K562 (cell line): Measurements from ENCODE around the gene C3. TPM values are rescaled to one million over a fixed set of nuclear protein-coding genes. Genes with fewer than 3 reads are reported as not detected.

Source experiments
- CHAMP1 ChIP-seq: fragments of 450-650 bp; IDR thresholded peaks from 2 replicates; pipeline ENCODE4 v1.6.1; 2016; ENCODE audit warnings: mild to moderate bottlenecking
- CREB1 ChIP-seq, 2 experiments: sonication (generic) in 1 of 2; formaldehyde crosslinking in 1 of 2; IDR thresholded peaks; 2 replicates each; pipeline versions ENCODE4 v1.6.1 to v1.8.0; 2012 to 2022; ENCODE audit warnings: inconsistent platforms in 1 of 2, mild to moderate bottlenecking in 1 of 2, missing genetic modification reagents in 1 of 2, moderate library complexity in 1 of 2
- GABPA ChIP-seq: fragments of 200-800 bp; sonication (Bioruptor generic); conservative IDR thresholded peaks from 2 replicates; pipeline ENCODE4 v1.6.1; 2016; ENCODE audit warnings: low read depth, missing genetic modification characterization, missing compliant biosample characterization
- GTF2A2 ChIP-seq: IDR thresholded peaks from 2 replicates; pipeline ENCODE4 v1.6.1; 2016; ENCODE audit warnings: mild to moderate bottlenecking, missing genetic modification characterization, missing compliant biosample characterization
- MTA1 ChIP-seq: fragments of 450-650 bp; IDR thresholded peaks from 2 replicates; pipeline ENCODE4 v1.6.1; 2017; ENCODE audit warnings: borderline replicate concordance
- NBN ChIP-seq: fragments of 450-650 bp; IDR thresholded peaks from 2 replicates; pipeline ENCODE4 v1.6.1; 2016; ENCODE audit warnings: low read depth, mild to moderate bottlenecking
- RB1 ChIP-seq: fragments of 450-650 bp; IDR thresholded peaks from 2 replicates; pipeline ENCODE4 v1.6.1; 2017; ENCODE audit warnings: low read depth, mild to moderate bottlenecking
- SAP30 ChIP-seq: fragments of 200-600 bp; sonication (generic); IDR thresholded peaks from 2 replicates; pipeline ENCODE4 v1.6.1; 2012; ENCODE audit warnings: borderline replicate concordance, low read depth, mild to moderate bottlenecking, moderate library complexity, low read length, control low read depth, inconsistent platforms; ENCODE audit not compliant: insufficient read depth, poor library complexity, severe bottlenecking
- SP1 ChIP-seq: sonication (generic); formaldehyde crosslinking; IDR thresholded peaks from 2 replicates; pipeline ENCODE4 v1.8.1; 2022; ENCODE audit warnings: mild to moderate bottlenecking, missing genetic modification reagents
- TRIM28 ChIP-seq: fragments of 450-650 bp; IDR thresholded peaks from 2 replicates; pipeline ENCODE4 v1.6.1; 2017
- ZNF174 ChIP-seq: fragments of 250-450 bp; sonication (Bioruptor Pico); IDR thresholded peaks from 2 replicates; pipeline ENCODE4 v1.4.0; 2020; ENCODE audit warnings: mild to moderate bottlenecking
- ZNF175 ChIP-seq: fragments of 200-800 bp; sonication (Bioruptor generic); IDR thresholded peaks from 2 replicates; pipeline ENCODE4 v1.6.1; 2016; ENCODE audit warnings: low read depth, mild to moderate bottlenecking, missing genetic modification characterization, missing compliant biosample characterization
- ZNF407 ChIP-seq: fragments of 450-650 bp; IDR thresholded peaks from 2 replicates; pipeline ENCODE4 v1.6.1; 2016; ENCODE audit warnings: low read depth
- ZNF408 ChIP-seq: fragments of 250-450 bp; sonication (Bioruptor Pico); IDR thresholded peaks from 2 replicates; pipeline ENCODE4 v1.4.0; 2020; ENCODE audit warnings: low read depth, mild to moderate bottlenecking, moderate library complexity
- ZNF511 ChIP-seq: sonication (generic); formaldehyde crosslinking; IDR thresholded peaks from 2 replicates; pipeline ENCODE4 v1.8.0; 2022; ENCODE audit warnings: mild to moderate bottlenecking, missing genetic modification reagents
- ZNF766 ChIP-seq: fragments of 200-800 bp; sonication (Bioruptor generic); conservative IDR thresholded peaks from 2 replicates; pipeline ENCODE4 v1.6.1; 2016; ENCODE audit warnings: missing genetic modification characterization, missing compliant biosample characterization
- ZNF830 ChIP-seq: fragments of 250-450 bp; sonication (Bioruptor Pico); IDR thresholded peaks from 2 replicates; pipeline ENCODE4 v1.5.0; 2021; ENCODE audit warnings: mild to moderate bottlenecking
- polyA plus RNA-seq, 8 experiments: library from polyadenylated mRNA; depleted of rRNA in 4 of 8; stranded (reverse) in 5 of 8; unstranded in 3 of 8; fragments of >200 nt; fragmentation: Nextera tagmentation in 2 of 8; fragmentation: Illumina TruSeq in 1 of 8; extraction: Ambion mirVana in 2 of 8; extraction: Trizol in 1 of 8; gene quantifications; 2 replicates each; pipeline versions ENCODE4 v1.2.1 to v1.2.3, GENCODE V29; 2011 to 2014; ENCODE audit warnings: inconsistent platforms in 1 of 8, missing spikeins in 1 of 8
- total RNA-seq, 7 experiments: library from RNA; depleted of rRNA in 6 of 7; stranded (reverse); fragments of >200 nt in 6 of 7; fragmentation: Illumina TruSeq in 2 of 7; extraction: Trizol in 2 of 7; gene quantifications; 2 replicates each; pipeline versions ENCODE4 v1.2.1 to v1.2.3, GENCODE V29; 2011 to 2021; ENCODE audit warnings: low replicate concordance in 1 of 7

Gene C3
- total and polyA plus RNA-seq, 9 of the 15 experiments (the other 6 are each of a cell fraction or from before 2014, with no cell fraction given) = 0.59 to 10.6 (median 2.2) TPM

DNA sequence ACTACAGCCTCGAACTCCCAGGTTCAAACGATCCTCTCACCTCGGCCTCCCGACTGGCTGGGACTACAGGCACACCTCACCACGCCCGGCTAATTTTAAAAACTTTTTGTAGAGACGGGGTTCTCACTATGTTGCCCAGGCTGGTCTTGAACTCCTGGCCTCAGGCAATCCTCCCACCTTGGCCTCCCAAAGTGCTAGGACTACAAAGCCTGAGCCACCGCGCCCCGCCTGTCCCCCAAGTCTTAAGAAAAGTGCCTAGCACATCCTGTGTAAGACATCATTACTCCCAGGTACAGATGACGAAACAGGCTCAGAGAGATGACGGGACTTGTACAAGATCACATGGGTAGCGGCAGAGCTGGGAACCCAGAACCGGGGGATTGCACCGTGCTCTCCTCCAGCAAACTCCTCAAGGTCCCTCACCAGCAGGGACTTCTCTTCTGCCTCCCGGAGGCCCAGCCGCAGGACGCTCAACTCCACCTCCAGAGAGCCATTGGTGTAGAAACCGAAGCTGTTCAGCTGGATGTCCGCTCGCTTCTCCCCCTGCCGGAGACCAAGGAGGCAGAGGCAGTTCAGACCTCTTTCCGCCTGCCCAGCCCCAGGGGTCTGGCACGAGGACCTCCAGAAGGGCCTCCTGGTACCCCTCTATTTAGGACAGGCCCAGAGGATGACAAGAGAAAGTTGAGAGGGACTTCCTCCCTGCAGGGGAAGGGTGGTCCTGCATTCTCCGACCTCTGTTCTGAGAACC lies 15.9 kb upstream of the C3 start (continued):
- no peak for TF ChIP-seq ZNF175 (CRISPR knock-in tag)
- peak; percentile 77 for TF ChIP-seq SP1 (CRISPR knock-in tag)
- no peak for TF ChIP-seq ZNF407
- peak; percentile 85; the same call in 1 of the 2 replicates for TF ChIP-seq MTA1
- TF ChIP-seq GABPA (tag) = no peak
- TF ChIP-seq ZNF766 = no peak
- TF ChIP-seq GTF2A2 (tag) = no peak
- TF ChIP-seq ZNF830 (CRISPR knock-in tag) = no peak
- TF ChIP-seq RB1 = peak; percentile 49; the same call in 1 of the 2 replicates
- no peak for TF ChIP-seq ZNF408 (CRISPR knock-in tag)
- TF ChIP-seq TRIM28 = peak; percentile 20; the same call in 1 of the 2 replicates
- no peak for TF ChIP-seq ZNF511 (CRISPR knock-in tag)
- peak; percentile 22 for TF ChIP-seq SAP30
- TF ChIP-seq CREB1 (IDR thresholded peaks at IDR 0.05) = peak; percentile 90
- TF ChIP-seq CREB1 (CRISPR knock-in tag; IDR thresholded peaks at IDR 0.05) = peak; percentile 76; the same call in 1 of the 2 replicates
- TF ChIP-seq NBN = peak; percentile 83
- no peak for TF ChIP-seq CHAMP1
- TF ChIP-seq ZNF174 (CRISPR knock-in tag) = no peak
